ENCODE data around the gene ZFR. TPM values are rescaled to one million over a fixed set of nuclear protein-coding genes. Genes with fewer than 3 reads are reported as not detected.
A peak's percentile ranks its signal among the peaks of the same experiment; 100 is the strongest.

ZFR gene
- 10 to 100 TPM; 54.0 to 85.9 (median 74.9) TPM for total RNA-seq
- polyA plus RNA-seq, result 10 to 100 TPM; 60.0 to 62.5 TPM
- long read RNA-seq, donor 1, full-length matches to known transcripts, result 49 of 188 reads
- long read RNA-seq, donor 1, partial matches to known transcripts, result 125 of 188 reads
- long read RNA-seq, donor 1, other reads (novel, unspliced or antisense), result 14 of 188 reads
- long read RNA-seq, donor 2, full-length matches to known transcripts, result 28 of 605 reads
- long read RNA-seq, donor 2, partial matches to known transcripts, result 564 of 605 reads
- long read RNA-seq, donor 2, other reads (novel, unspliced or antisense), result 13 of 605 reads
- long read RNA-seq, donor 3, full-length matches to known transcripts, result 122 of 173 reads
- long read RNA-seq, donor 3, partial matches to known transcripts, result 23 of 173 reads
- long read RNA-seq, donor 3, other reads (novel, unspliced or antisense), result 28 of 173 reads

DNA sequence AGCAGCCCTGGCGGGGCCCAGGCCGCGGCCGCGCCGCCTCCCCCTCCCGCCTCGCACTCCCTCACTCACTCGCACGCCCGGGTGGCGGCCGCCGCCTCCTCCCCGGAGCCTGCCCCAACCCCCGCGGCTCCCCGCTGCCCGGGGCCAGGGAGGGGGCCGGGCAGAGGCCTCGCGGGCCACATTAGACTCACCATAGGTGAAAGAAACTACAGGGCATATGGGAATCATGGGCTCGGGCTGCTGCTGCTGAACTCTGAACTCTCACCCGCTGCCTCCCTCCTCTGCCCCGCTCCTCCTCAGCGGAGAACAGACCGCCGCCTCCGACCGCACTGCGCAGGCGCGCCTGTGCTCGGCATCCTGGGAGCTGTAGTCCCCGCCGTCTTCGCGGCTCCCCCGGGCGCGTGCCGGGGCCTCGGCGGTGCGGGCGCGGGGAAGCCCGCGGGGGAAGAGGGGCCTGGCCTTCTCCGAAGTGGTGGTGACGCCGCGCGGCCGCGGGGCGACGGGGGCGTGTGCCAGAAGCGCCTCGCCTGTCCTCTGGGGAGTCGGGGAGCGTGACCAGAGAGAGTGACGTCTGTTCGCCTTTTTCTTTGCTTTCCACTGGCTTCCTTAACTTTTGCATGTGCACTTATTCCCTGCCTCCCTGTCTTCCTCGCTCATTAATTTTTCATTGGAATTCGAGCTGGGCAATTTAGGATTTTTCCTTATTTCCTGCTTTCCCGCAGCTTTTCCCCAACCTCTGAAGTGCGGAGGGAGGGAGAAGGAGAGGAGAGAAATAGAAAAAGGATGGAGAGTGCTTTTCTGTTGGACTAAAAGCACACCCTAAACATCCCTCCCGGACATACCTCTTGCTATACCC is at the start of gene ZFR:
ZFR (minus strand) TSS at position 310 of the 856 bp plus-strand sequence; CDS start at position 228, 82 bp downstream.
- H3K4me3 ChIP-seq, result peak within 1 kb of the TSS; percentile 96
- DNase-seq, result peak; percentile 92 to 94 (median 93)
- H3K4me1 ChIP-seq (ENCODE audit: insufficient read depth), result peaks cover 2% of the 10 kb centered on the region
- no peaks in the 10 kb centered on the region for H3K27me3 ChIP-seq
- no peaks in the 10 kb centered on the region for H3K9me3 ChIP-seq
- H3K27ac ChIP-seq, result peak within 1 kb of the TSS; percentile 93 to 96
- H3K36me3 ChIP-seq, result no peaks in the 10 kb centered on the region
- WGBS, 3 donors, result 1 to 4% (median 2%) methylated on average over 52 to 70 of the region's 70 CpGs
- intact Hi-C loops (cut with DNase I), result no loop called here
- TF ChIP-seq EP300 (IDR thresholded peaks at IDR 0.05) (no peak), CTCF (IDR thresholded peaks at IDR 0.05) (no peak), POLR2A (IDR thresholded peaks at IDR 0.05) (peak; percentile 77)

DNA sequence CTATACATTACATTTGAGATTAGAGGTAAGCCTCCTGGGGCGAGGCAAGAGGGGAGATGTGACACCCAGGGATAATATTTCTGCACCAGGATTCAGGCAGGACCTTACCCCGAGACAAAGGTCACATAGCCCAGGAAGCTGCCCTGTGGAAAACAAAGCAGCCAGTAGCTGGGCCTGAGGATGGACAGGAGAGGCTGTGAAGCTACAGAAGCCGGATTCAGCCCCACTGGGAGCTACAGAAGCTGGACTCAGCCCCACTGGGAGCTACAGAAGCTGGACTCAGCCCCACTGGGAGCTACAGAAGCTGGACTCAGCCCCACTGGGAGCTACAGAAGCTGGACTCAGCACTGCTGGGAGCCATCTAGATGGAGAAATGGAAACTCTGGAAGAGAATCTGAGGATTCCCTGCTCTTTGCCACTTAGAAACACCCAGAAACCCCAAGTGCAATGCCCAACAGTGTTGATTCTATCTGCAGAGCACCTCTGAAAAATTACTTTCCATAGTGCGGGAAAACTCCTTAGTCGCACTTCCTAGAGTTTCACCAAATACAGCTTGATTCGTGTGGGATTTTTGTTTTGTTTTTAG is 46.5 kb upstream of the ZFR start:
- WGBS, 3 donors, result 77 to 81% (median 79%) methylated on average over 6 of the region's 6 CpGs
- H3K9me3 ChIP-seq, result no peaks in the 10 kb centered on the region
- intact Hi-C loops (cut with DNase I), result loop anchor here in 2 of 4 donors (2.0 to 10.0 kb wide), 3 partner anchors 94 to 256 kb away; partner anchors contain the start of gene SUB1 (in 1 of the 2)
- no peak overlapping the region for H3K4me3 ChIP-seq
- H3K4me1 ChIP-seq (ENCODE audit: insufficient read depth), result no peaks in the 10 kb centered on the region
- no peak for DNase-seq
- H3K27ac ChIP-seq, result no peak overlapping the region
- H3K36me3 ChIP-seq, result no peaks in the 10 kb centered on the region
- TF ChIP-seq CTCF (IDR thresholded peaks at IDR 0.05) (no peak), EP300 (IDR thresholded peaks at IDR 0.05) (no peak), POLR2A (IDR thresholded peaks at IDR 0.05) (no peak)
- no peaks in the 10 kb centered on the region for H3K27me3 ChIP-seq

GRCh38 chr5:32489791-32490562 is 45.4 kb upstream of the ZFR start:
- intact Hi-C loops (cut with DNase I), result loop anchor here in 2 of 4 donors (2.0 to 10.0 kb wide), 3 partner anchors 95 to 255 kb away; partner anchors contain the start of gene SUB1 (in 1 of the 2)
- no peaks in the 10 kb centered on the region for H3K27me3 ChIP-seq
- no peak overlapping the region for H3K27ac ChIP-seq
- 8 to 10% (median 8%) methylated on average over 10 of the region's 10 CpGs for WGBS, 3 donors
- peak; percentile 82 to 91 (median 88) for DNase-seq
- TF ChIP-seq POLR2A (IDR thresholded peaks at IDR 0.05), result no peak
- TF ChIP-seq CTCF (IDR thresholded peaks at IDR 0.05), result peak; percentile 65 to 70 (median 68)
- no peak overlapping the region for H3K4me3 ChIP-seq
- no peaks in the 10 kb centered on the region for H3K4me1 ChIP-seq (ENCODE audit: insufficient read depth)
- no peaks in the 10 kb centered on the region for H3K36me3 ChIP-seq
- H3K9me3 ChIP-seq, result no peaks in the 10 kb centered on the region

All from ovary (tissue), 10 donors.